GM19238 (cell line): Measurements from ENCODE around the gene PLXNA2.

Experiments
- DNase-seq: peaks from one replicate; pipeline ENCODE4 v3.0.0; 2011; ENCODE audit warnings: low spot score; ENCODE audit not compliant: insufficient read length

Gene PLXNA2

GRCh38 chr1:208265122-208265469 is 20.9 kb upstream of the PLXNA2 start:
- no peak for DNase-seq

- DNase-seq: no peak
These were observed 20.4 kb upstream of the PLXNA2 start for GRCh38 chr1:208264469-208265121.

GRCh38 chr1:208261874-208262273 is 17.7 kb upstream of the PLXNA2 start:
- no peak for DNase-seq

- DNase-seq: no peak
These were observed 14.1 kb upstream of the PLXNA2 start for GRCh38 chr1:208258277-208258676.

- DNase-seq: no peak
These were observed 13.2 kb upstream of the PLXNA2 start for GRCh38 chr1:208257351-208257750.

GRCh38 chr1:208256556-208256955 is 12.4 kb upstream of the PLXNA2 start:
- DNase-seq: no peak

GRCh38 chr1:208256091-208256490 is 11.9 kb upstream of the PLXNA2 start:
- DNase-seq: no peak

GRCh38 chr1:208254862-208255261 is 10.7 kb upstream of the PLXNA2 start:
- no peak for DNase-seq

GRCh38 chr1:208254376-208254775 is 10.2 kb upstream of the PLXNA2 start:
- no peak for DNase-seq

GRCh38 chr1:208252836-208253576 is 8.8 kb upstream of the PLXNA2 start:
- DNase-seq: no peak

GRCh38 chr1:208251911-208252835 is 8.0 kb upstream of the PLXNA2 start:
- DNase-seq: no peak

GRCh38 chr1:208251015-208251414 is 6.8 kb upstream of the PLXNA2 start:
- no peak for DNase-seq

GRCh38 chr1:208250613-208251012 is 6.4 kb upstream of the PLXNA2 start:
- DNase-seq: no peak

GRCh38 chr1:208248991-208249696 is 5.0 kb upstream of the PLXNA2 start:
- no peak for DNase-seq

GRCh38 chr1:208248307-208248801 is 4.2 kb upstream of the PLXNA2 start:
- no peak for DNase-seq

GRCh38 chr1:208247696-208248095 is 3.5 kb upstream of the PLXNA2 start:
- DNase-seq: no peak

GRCh38 chr1:208245185-208245705 is 1.1 kb upstream of the PLXNA2 start:
- DNase-seq: peak; percentile 59

GRCh38 chr1:208243527-208243966 is 637 bp downstream of the PLXNA2 start:
- no peak for DNase-seq

GRCh38 chr1:208242941-208243526 is 1.1 kb downstream of the PLXNA2 start:
- no peak for DNase-seq

GRCh38 chr1:208242146-208242545 is 2.0 kb downstream of the PLXNA2 start:
- no peak for DNase-seq

- no peak for DNase-seq
These were observed 2.7 kb downstream of the PLXNA2 start for GRCh38 chr1:208241512-208241911.
